ACHN (cell line): Measurements from ENCODE around the gene TENT4B.

ENCODE experiments used
- DNase-seq: peaks from one replicate; pipeline ENCODE4 v3.0.0-alpha.2; 2015
- in situ Hi-C: cut with HindIII; loops from 2 replicates; pipeline ENCODE4 v1.10.0; 2017; ENCODE audit warnings: low sequenced_read_pairs, low pct_ligation_motif_present, low pct_unique_long_range_greater_than_20kb

TENT4B gene

GRCh38 chr16:50263940-50264929 is 111.1 kb downstream of the TENT4B start:
- in situ Hi-C loops, result no loop called here
- DNase-seq, result no peak

DNA sequence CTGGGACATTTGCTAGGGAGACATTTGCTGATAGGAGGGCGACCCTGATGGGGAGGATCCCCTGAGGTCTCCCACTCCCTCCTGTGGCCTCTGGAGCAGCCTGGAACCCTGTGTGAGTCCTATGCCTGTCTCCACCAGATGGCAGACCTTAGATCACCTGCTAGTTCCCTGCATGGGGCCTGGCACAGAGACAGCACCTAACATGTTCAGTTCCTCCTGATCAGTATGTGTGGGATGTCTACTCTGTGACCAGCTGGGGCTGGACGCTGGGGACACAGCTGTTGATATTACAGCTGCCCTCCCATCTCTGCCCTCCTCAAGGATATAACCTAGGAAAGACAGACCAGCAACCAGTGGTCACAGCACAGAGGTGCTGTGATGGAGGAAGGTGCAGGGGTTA is 112.2 kb downstream of the TENT4B start:
- DNase-seq, result peak; percentile 69
- in situ Hi-C loops, result no loop called here

DNA sequence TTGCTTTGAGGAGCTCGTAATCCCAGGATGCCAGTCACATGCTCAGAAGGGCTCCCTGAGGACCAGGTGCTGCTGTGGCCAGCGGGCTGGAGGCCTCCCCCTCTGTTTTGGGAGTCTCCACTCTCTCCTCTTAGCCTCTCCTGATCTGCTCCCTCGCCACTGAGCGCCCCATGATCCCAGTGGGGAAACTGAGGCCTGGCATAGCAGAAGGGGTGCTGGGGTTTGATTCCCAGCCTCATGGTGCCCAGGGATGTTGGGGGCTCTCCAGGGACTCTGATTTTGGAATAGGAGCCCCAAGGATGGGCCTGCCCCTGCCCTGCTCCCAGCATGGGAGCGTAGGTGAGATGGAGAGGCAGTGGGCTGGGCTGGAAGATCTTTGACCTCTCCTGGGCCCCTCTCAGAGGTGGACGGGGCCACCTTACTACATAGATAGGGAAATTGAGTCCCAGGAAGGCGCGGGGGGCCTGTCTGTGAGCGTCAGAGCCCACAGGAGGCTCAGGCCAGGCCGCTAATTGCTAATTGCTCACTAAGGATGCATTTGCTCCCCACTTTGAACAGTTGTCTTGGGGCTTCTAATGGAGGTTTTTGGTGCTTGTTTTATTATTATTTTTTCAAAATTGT is 112.7 kb downstream of the TENT4B start:
- in situ Hi-C loops, result no loop called here
- no peak for DNase-seq

DNA sequence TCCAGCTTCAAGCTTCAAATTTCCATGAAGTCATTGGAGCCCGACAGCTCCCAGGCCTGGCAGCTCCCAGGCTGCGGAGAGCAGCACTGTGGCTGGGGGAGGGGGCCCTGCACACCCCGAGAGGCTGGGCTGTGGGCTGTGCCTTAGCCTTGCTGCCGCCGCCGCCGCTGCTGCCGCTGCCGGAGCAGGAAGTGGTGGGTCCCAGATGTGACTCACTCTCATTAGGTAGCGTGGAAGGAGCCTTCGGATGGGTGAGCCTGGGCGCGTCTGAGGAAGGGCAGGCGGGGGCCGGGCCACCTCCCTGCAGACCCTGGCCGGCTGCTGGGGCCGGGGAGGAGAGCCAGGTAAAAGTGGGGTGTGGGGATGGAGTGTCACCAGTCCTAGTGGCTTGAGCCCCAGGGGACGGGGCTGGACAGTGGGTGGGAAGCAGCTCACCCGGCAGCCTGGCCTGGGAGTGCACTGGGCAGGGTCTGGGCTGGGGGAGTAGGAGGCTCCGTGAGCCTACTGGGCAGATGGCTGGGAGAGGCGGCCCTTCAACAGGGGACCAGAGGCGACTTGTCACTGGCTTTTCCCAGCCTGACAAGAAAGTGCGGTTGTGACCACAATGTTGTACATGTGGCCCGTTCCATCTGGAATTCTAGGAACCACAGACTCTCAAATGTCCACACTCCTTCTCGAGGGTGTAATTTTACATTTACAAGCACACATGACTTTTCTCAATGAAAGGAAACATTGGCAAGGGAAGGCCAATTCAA is 113.4 kb downstream of the TENT4B start, which contains the start of gene ADCY7:
Gene ADCY7 (plus strand): TSS at position 215 of the 755 bp plus-strand sequence. CDS start 21,629 bp downstream, outside the sequence.
- DNase-seq, result peak; percentile 91
- in situ Hi-C loops, result no loop called here

- DNase-seq, result no peak
- in situ Hi-C loops, result no loop called here
Measured at GRCh38 chr16:50267151-50267631, 114.1 kb downstream of the TENT4B start.

DNA sequence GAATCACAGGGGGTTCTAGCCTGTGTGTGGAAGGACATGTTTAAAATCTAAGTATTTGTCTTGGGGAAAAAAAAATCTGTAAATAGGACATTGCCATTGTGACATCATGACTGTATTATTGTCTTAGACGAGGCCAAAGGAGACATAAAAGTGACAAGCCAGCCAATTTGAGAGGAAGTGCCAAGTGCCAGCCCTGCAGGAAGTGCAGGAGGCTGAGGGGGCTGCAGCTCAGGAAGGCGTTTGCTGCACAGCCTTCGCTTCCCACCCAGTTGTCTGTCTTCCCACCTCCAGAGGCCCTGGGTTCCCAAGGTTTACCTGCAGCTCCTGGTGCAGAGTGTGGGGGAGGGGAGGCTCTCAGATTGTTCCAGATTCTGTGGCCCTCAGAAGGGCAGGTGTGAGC is 114.5 kb downstream of the TENT4B start:
- in situ Hi-C loops, result no loop called here
- no peak for DNase-seq

- in situ Hi-C loops, result no loop called here
- DNase-seq, result no peak
Measured at GRCh38 chr16:50268352-50268751, 115.2 kb downstream of the TENT4B start.

DNA sequence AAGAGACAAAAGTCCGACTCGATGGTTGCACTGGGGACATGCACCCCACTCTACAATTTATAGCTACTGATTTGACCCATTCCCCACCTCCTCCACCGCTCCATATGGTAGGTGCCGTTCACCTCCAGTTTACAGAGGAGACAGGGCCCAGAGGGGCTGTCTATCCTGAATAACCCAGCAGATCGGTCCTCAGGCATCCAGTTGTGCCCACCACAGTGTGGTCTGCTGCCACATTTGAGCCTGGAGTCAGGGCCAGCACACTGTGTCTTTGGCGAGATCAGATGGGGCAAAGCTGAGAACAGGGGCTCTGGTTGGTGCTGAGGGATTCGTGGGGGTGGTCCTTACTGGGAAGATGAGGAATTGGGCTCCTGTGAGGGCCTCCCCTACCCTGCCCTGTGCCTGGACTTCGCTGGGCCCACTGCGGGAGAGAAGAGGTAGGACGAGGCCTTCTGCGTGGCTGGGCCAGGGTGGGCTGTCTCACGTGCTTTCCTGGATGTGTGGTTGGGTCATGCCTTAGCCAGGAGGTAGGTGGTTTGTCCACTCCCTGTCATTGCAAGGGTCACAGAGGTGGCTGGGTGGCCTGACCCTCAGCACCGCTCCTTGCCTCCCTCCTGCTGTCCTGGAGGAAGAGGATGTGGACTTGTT is 116.1 kb downstream of the TENT4B start:
- in situ Hi-C loops, result no loop called here
- no peak for DNase-seq

DNA sequence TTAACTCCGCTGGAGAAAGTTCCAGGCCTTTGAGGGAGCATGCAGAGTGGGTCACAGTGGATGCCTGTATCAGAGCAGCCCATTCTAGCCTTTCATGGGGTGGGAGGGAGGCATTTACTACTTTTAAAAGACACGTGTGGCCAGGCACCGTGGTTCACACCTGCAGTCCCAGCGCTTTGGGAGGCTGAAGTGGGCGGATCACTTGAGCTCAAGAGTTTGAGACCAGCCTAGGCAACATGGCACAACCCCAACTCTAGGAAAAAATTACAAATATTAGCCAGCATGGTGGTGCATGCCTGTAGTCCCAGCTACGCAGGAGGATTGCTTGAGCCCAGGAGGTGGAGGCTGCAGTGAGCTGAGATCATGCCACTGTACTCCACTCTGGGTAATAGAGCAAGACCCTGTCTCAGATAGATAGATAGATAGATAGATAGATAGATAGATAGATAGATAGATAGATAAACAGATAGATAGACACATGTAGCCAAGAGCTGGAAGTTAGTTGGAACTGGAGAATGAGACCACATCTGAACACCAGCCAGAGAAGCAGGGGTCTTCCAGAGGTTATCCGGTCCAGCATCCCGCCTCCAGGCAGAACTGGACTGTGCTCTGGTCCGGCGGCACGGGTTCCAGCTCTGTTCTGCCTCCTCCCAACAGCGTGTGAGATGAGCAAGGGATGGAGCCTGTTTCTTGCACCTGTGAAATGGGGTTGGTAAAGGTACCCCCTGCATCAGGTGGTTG is 116.8 kb downstream of the TENT4B start:
- no peak for DNase-seq
- in situ Hi-C loops, result no loop called here

- DNase-seq, result no peak
- in situ Hi-C loops, result no loop called here
Measured at GRCh38 chr16:50270510-50271147, 117.5 kb downstream of the TENT4B start.

GRCh38 chr16:50271148-50272041 is 118.3 kb downstream of the TENT4B start:
- no peak for DNase-seq
- in situ Hi-C loops, result no loop called here

DNA sequence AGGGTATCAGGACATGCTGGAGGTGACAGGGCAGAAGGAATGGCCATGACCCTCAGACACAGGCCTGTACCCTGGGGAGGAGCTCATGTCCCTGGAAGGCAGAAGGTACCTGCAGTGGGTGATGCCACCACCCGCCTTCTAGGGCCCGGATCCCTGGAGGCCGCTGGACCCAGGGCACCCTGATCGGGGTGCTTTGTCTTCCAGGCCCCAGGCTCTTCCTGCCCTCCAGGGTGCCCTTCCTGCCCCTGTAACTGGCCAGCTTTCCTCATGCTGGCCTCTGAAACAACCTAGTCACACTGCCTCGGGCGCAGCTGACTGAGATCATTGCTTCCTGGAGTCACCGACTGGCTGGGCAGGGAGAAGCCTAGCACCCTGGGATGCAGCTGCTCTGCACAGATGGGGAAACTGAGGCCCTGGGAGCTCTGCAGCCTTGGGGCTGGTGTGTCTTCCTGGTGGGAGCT is 119.0 kb downstream of the TENT4B start:
- no peak for DNase-seq
- in situ Hi-C loops, result no loop called here

- in situ Hi-C loops, result no loop called here
- no peak for DNase-seq
Measured at GRCh38 chr16:50272687-50273381, 119.7 kb downstream of the TENT4B start.

GRCh38 chr16:50273382-50273690 is 120.2 kb downstream of the TENT4B start:
- in situ Hi-C loops, result no loop called here
- no peak for DNase-seq

- in situ Hi-C loops, result no loop called here
Measured at GRCh38 chr16:50273888-50274325, 120.8 kb downstream of the TENT4B start.

More at GRCh38 chr16:50273888-50274325, 120.8 kb downstream of the TENT4B start:
- DNase-seq, result no peak
